OCI-LY1 (cell line): ENCODE measurements around the gene ZMYND10.

Experiments
- H2AFZ ChIP-seq: fragments of 200-600 bp; sonication (generic), shearing (Covaris generic); 2 replicates; pipeline ENCODE4 v1.6.0; 2014; ENCODE audit warnings: antibody characterized with exemption, mild to moderate bottlenecking, low read length
- H3F3A ChIP-seq: fragments of 200-600 bp; sonication (generic), shearing (Covaris generic); 2 replicates; pipeline ENCODE4 v1.6.0; 2014; ENCODE audit warnings: mild to moderate bottlenecking, antibody characterized with exemption, low read length, moderate library complexity; ENCODE audit not compliant: insufficient read depth
- H3K27ac ChIP-seq: fragments of 200-600 bp; sonication (generic); 2 replicates; pipeline ENCODE4 v1.5.1; 2014; ENCODE audit warnings: low read length, mixed run types, mild to moderate bottlenecking, low read depth; ENCODE audit not compliant: poor library complexity, severe bottlenecking
- H3K27me3 ChIP-seq: fragments of 200-600 bp; sonication (generic); 2 replicates; pipeline ENCODE4 v1.6.0; 2014; ENCODE audit warnings: antibody characterized with exemption, mild to moderate bottlenecking, low read length, moderate library complexity; ENCODE audit not compliant: insufficient read depth
- H3K36me3 ChIP-seq: fragments of 200-600 bp; sonication (generic); 2 replicates; pipeline ENCODE4 v1.6.1; 2014; ENCODE audit warnings: mild to moderate bottlenecking, antibody characterized with exemption, low read length, moderate library complexity, mixed read lengths; ENCODE audit not compliant: insufficient read depth
- H3K4me1 ChIP-seq: fragments of 200-600 bp; sonication (generic); 2 replicates; pipeline ENCODE4 v1.5.1; 2014; ENCODE audit warnings: mild to moderate bottlenecking, low read length, moderate library complexity; ENCODE audit not compliant: insufficient read depth, severe bottlenecking
- H3K4me2 ChIP-seq: fragments of 200-600 bp; sonication (generic), shearing (Covaris generic); 2 replicates; pipeline ENCODE4 v1.6.1; 2014; ENCODE audit warnings: low read length
- H3K4me3 ChIP-seq: fragments of 200-600 bp; sonication (generic); 2 replicates; pipeline ENCODE4 v1.5.1; 2014; ENCODE audit warnings: low read length, low read depth, mild to moderate bottlenecking, mixed read lengths; ENCODE audit not compliant: poor library complexity, severe bottlenecking
- H3K79me2 ChIP-seq: fragments of 200-600 bp; shearing (Covaris generic); 2 replicates; pipeline ENCODE4 v1.6.1; 2016; ENCODE audit warnings: mixed run types, low read length, mixed read lengths; ENCODE audit not compliant: insufficient read depth
- H3K9ac ChIP-seq: fragments of 200-600 bp; sonication (generic), shearing (Covaris generic); 2 replicates; pipeline ENCODE4 v1.6.1; 2014; ENCODE audit warnings: mild to moderate bottlenecking, low read length, mixed read lengths
- H3K9me2 ChIP-seq: fragments of 200-600 bp; sonication (generic), shearing (Covaris generic); 2 replicates; pipeline ENCODE4 v1.6.1; 2014; ENCODE audit warnings: low read depth, mild to moderate bottlenecking, low read length, mixed read lengths
- H3K9me3 ChIP-seq: fragments of 200-600 bp; shearing (Covaris generic); 2 replicates; pipeline ENCODE4 v1.6.1; 2014; ENCODE audit warnings: low read length, mixed read lengths
- H4K20me1 ChIP-seq: fragments of 200-600 bp; sonication (generic), shearing (Covaris generic); 2 replicates; pipeline ENCODE4 v1.6.0; 2016; ENCODE audit warnings: mild to moderate bottlenecking, low read length; ENCODE audit not compliant: insufficient read depth
- EZH2 ChIP-seq: fragments of 200-600 bp; sonication (generic), shearing (Covaris generic); IDR thresholded peaks from 2 replicates; pipeline ENCODE4 v1.8.0; 2017; ENCODE audit warnings: borderline replicate concordance, mixed run types, mild to moderate bottlenecking, antibody characterized with exemption, low read length, moderate library complexity, mixed read lengths
- TF ChIP-seq, protein P1 (sequence below): fragments of 200-600 bp; sonication (generic), shearing (Covaris generic); IDR thresholded peaks from 2 replicates; pipeline ENCODE4 v1.5.1; 2017; ENCODE audit warnings: mild to moderate bottlenecking, antibody characterized with exemption, low read length, moderate library complexity, mixed read lengths

The ZMYND10 gene

GRCh38 chr3:50300681-50301254, 44.8 kb downstream of the ZMYND10 start:
- Histone ChIP-seq H3K9ac (peak overlapping the region; percentile 79; the same call in 1 of the 2 replicates), H3K4me2 (peak overlapping the region; percentile 91), H3K4me3 (peak overlapping the region; percentile 93)

GRCh38 chr3:50299929-50300680, 45.4 kb downstream of the ZMYND10 start:
- no peak for TF ChIP-seq EZH2
- TF ChIP-seq, protein P1, sequence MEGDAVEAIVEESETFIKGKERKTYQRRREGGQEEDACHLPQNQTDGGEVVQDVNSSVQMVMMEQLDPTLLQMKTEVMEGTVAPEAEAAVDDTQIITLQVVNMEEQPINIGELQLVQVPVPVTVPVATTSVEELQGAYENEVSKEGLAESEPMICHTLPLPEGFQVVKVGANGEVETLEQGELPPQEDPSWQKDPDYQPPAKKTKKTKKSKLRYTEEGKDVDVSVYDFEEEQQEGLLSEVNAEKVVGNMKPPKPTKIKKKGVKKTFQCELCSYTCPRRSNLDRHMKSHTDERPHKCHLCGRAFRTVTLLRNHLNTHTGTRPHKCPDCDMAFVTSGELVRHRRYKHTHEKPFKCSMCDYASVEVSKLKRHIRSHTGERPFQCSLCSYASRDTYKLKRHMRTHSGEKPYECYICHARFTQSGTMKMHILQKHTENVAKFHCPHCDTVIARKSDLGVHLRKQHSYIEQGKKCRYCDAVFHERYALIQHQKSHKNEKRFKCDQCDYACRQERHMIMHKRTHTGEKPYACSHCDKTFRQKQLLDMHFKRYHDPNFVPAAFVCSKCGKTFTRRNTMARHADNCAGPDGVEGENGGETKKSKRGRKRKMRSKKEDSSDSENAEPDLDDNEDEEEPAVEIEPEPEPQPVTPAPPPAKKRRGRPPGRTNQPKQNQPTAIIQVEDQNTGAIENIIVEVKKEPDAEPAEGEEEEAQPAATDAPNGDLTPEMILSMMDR, result no peak
- H3K4me3 ChIP-seq, result peak overlapping the region; percentile 93
- peak overlapping the region; percentile 67 for H3K27ac ChIP-seq
- peak overlapping the region; percentile 79 for H3K9ac ChIP-seq
- H3K27me3 ChIP-seq, result no peaks in the 10 kb centered on the region
- no peaks in the 10 kb centered on the region for H3K9me3 ChIP-seq
- no peaks in the 10 kb centered on the region for H4K20me1 ChIP-seq
- no peaks in the 10 kb centered on the region for H3F3A ChIP-seq
- no peaks in the 10 kb centered on the region for H3K9me2 ChIP-seq
- no peak overlapping the region for H2AFZ ChIP-seq
- no peaks in the 10 kb centered on the region for H3K79me2 ChIP-seq
- peak overlapping the region; percentile 91 for H3K4me2 ChIP-seq
- H3K36me3 ChIP-seq, result no peaks in the 10 kb centered on the region
- peaks cover 21% of the 10 kb centered on the region for H3K4me1 ChIP-seq

More at GRCh38 chr3:50300681-50301254, 44.8 kb downstream of the ZMYND10 start:
- H3K27ac ChIP-seq, result peak overlapping the region; percentile 67
- no peak overlapping the region for H2AFZ ChIP-seq
- H3K9me2 ChIP-seq, result no peaks in the 10 kb centered on the region
- TF ChIP-seq EZH2, result no peak
- TF ChIP-seq, protein P1, result no peak
- H3K4me1 ChIP-seq, result peaks cover 21% of the 10 kb centered on the region
- no peaks in the 10 kb centered on the region for H3K79me2 ChIP-seq
- H3F3A ChIP-seq, result no peaks in the 10 kb centered on the region
- H3K27me3 ChIP-seq, result no peaks in the 10 kb centered on the region
- no peaks in the 10 kb centered on the region for H4K20me1 ChIP-seq
- no peaks in the 10 kb centered on the region for H3K9me3 ChIP-seq
- H3K36me3 ChIP-seq, result no peaks in the 10 kb centered on the region; the same call in 1 of the 2 replicates

GRCh38 chr3:50299638-50299928, 45.9 kb downstream of the ZMYND10 start:
- no peaks in the 10 kb centered on the region for H3F3A ChIP-seq
- H3K27ac ChIP-seq, result peak overlapping the region; percentile 67
- H3K4me2 ChIP-seq, result peak overlapping the region; percentile 91
- H3K27me3 ChIP-seq, result no peaks in the 10 kb centered on the region
- H3K4me3 ChIP-seq, result peak overlapping the region; percentile 93
- H2AFZ ChIP-seq, result no peak overlapping the region
- H3K9ac ChIP-seq, result peak overlapping the region; percentile 79
- H3K9me2 ChIP-seq, result no peaks in the 10 kb centered on the region
- H4K20me1 ChIP-seq, result no peaks in the 10 kb centered on the region
- H3K4me1 ChIP-seq, result peaks cover 21% of the 10 kb centered on the region
- no peaks in the 10 kb centered on the region for H3K79me2 ChIP-seq
- H3K36me3 ChIP-seq, result no peaks in the 10 kb centered on the region
- no peak for TF ChIP-seq EZH2
- TF ChIP-seq, protein P1, result no peak
- H3K9me3 ChIP-seq, result no peaks in the 10 kb centered on the region
